ENCODE measurements around the gene WDR41.
"Not testable (repeated sequence)": the region's sequence is repeated elsewhere in the genome, so short reads cannot be mapped to it uniquely, and the experiment has no call there.

WDR41 gene

GRCh38 chr5:77491783-77492652 is at the start of gene WDR41:
Gene WDR41, minus strand, starts transcription at chr5:77492316. Its CDS starts 96 bp downstream, at chr5:77492220.
- Histone ChIP-seq H3K27ac (peak within 1 kb of the TSS; percentile 60 to 98 (median 94)), H3K4me3 (peak within 1 kb of the TSS; percentile 68 to 97 (median 91))

GRCh38 chr5:77531297-77531696 is 39.2 kb upstream of the WDR41 start:
- Histone ChIP-seq H3K4me3 (no peak overlapping the region), H3K27ac (no peak overlapping the region)

GRCh38 chr5:77518304-77518703 is 26.2 kb upstream of the WDR41 start:
- no peak overlapping the region for H3K27ac ChIP-seq
- H3K4me3 ChIP-seq: no peak overlapping the region

GRCh38 chr5:77514457-77514856 is 22.3 kb upstream of the WDR41 start:
- no peak overlapping the region for H3K27ac ChIP-seq
- H3K4me3 ChIP-seq: no peak overlapping the region

GRCh38 chr5:77513321-77513720 is 21.2 kb upstream of the WDR41 start:
- H3K27ac ChIP-seq: no peak overlapping the region
- no peak overlapping the region for H3K4me3 ChIP-seq

GRCh38 chr5:77501132-77501531 is 9.0 kb upstream of the WDR41 start:
- not testable (repeated sequence) for H3K27ac ChIP-seq

GRCh38 chr5:77499973-77500372 is 7.9 kb upstream of the WDR41 start:
- H3K4me3 ChIP-seq: no peak overlapping the region
- no peak overlapping the region for H3K27ac ChIP-seq

More at GRCh38 chr5:77501132-77501531, 9.0 kb upstream of the WDR41 start:
- not testable (repeated sequence) for H3K4me3 ChIP-seq

GRCh38 chr5:77499441-77499840 is 7.3 kb upstream of the WDR41 start:
- H3K27ac ChIP-seq: no peak overlapping the region
- no peak overlapping the region for H3K4me3 ChIP-seq

- Histone ChIP-seq H3K4me3 (no peak overlapping the region), H3K27ac (no peak overlapping the region)
Measured at GRCh38 chr5:77498952-77499351, 6.8 kb upstream of the WDR41 start.

- no peak overlapping the region for H3K27ac ChIP-seq
- no peak overlapping the region for H3K4me3 ChIP-seq
Measured at GRCh38 chr5:77494935-77495334, 2.8 kb upstream of the WDR41 start.

GRCh38 chr5:77492653-77493000 is 511 bp upstream of the WDR41 start:
- Histone ChIP-seq H3K4me3 (peak overlapping the region; percentile 68 to 97 (median 91)), H3K27ac (peak overlapping the region in 19 of 21 experiments; percentile 88 to 98 (median 94))

GRCh38 chr5:77490741-77491344 is 1.3 kb downstream of the WDR41 start:
- Histone ChIP-seq H3K4me3 (peak overlapping the region; percentile 68 to 97 (median 91)), H3K27ac (peak overlapping the region in 20 of 21 experiments; percentile 28 to 98 (median 94))

GRCh38 chr5:77486344-77486962 is 5.7 kb downstream of the WDR41 start:
- Histone ChIP-seq H3K4me3 (no peak overlapping the region), H3K27ac (no peak overlapping the region)

GRCh38 chr5:77483682-77484081 is 8.4 kb downstream of the WDR41 start:
- Histone ChIP-seq H3K27ac (no peak overlapping the region), H3K4me3 (no peak overlapping the region)

GRCh38 chr5:77475041-77475440 is 17.1 kb downstream of the WDR41 start:
- H3K4me3 ChIP-seq, H3K27ac ChIP-seq: not testable (repeated sequence)

GRCh38 chr5:77468875-77469274 is 23.2 kb downstream of the WDR41 start:
- not testable (repeated sequence) for H3K4me3 ChIP-seq, H3K27ac ChIP-seq

- Histone ChIP-seq H3K27ac (no peak overlapping the region), H3K4me3 (no peak overlapping the region)
Measured at GRCh38 chr5:77463905-77464304, 28.2 kb downstream of the WDR41 start.

- Histone ChIP-seq H3K27ac (no peak overlapping the region), H3K4me3 (no peak overlapping the region)
Measured at GRCh38 chr5:77461287-77461686, 30.8 kb downstream of the WDR41 start.

GRCh38 chr5:77454123-77454522 is 38.0 kb downstream of the WDR41 start:
- H3K4me3 ChIP-seq: no peak overlapping the region
- no peak overlapping the region for H3K27ac ChIP-seq

- Histone ChIP-seq H3K27ac (no peak overlapping the region), H3K4me3 (no peak overlapping the region)
Measured at GRCh38 chr5:77452351-77452750, 39.8 kb downstream of the WDR41 start.

- no peak overlapping the region for H3K4me3 ChIP-seq
- H3K27ac ChIP-seq: no peak overlapping the region
Measured at GRCh38 chr5:77449981-77450380, 42.1 kb downstream of the WDR41 start.

All from skin epidermis (tissue), 12 donors.